ENCODE data around the gene MCF2L. TPM values are rescaled to one million over a fixed set of nuclear protein-coding genes. Genes with fewer than 3 reads are reported as not detected.

MCF2L gene
- total RNA-seq, 2 experiments from 2014 or later = 2.8 to 16.4 TPM

- H3K4me3 ChIP-seq (ENCODE audit: low read depth, low read length, poor library complexity, severe bottlenecking) = no peak overlapping the region
- no peak overlapping the region for H3K27ac ChIP-seq (ENCODE audit: low read depth, low read length, poor library complexity, severe bottlenecking)
- intact Hi-C loops (cut with micrococcal nuclease; ENCODE audit: unreplicated experiment) = no loop called here
- H3K4me2 ChIP-seq (ENCODE audit: low read length) = no peak overlapping the region
- no peak for DNase-seq (ENCODE audit: low spot score)
- no peaks in the 10 kb centered on the region for H3K36me3 ChIP-seq (ENCODE audit: insufficient read depth, low read length)
- no peaks in the 10 kb centered on the region for H3K79me2 ChIP-seq (ENCODE audit: insufficient read depth, low read depth, low read length)
- no peaks in the 10 kb centered on the region for H3K9me2 ChIP-seq (ENCODE audit: insufficient read depth, low read length)
- CTCF ChIA-PET (ENCODE audit: unreplicated experiment) = no interaction called here
- TF ChIP-seq, protein P1, sequence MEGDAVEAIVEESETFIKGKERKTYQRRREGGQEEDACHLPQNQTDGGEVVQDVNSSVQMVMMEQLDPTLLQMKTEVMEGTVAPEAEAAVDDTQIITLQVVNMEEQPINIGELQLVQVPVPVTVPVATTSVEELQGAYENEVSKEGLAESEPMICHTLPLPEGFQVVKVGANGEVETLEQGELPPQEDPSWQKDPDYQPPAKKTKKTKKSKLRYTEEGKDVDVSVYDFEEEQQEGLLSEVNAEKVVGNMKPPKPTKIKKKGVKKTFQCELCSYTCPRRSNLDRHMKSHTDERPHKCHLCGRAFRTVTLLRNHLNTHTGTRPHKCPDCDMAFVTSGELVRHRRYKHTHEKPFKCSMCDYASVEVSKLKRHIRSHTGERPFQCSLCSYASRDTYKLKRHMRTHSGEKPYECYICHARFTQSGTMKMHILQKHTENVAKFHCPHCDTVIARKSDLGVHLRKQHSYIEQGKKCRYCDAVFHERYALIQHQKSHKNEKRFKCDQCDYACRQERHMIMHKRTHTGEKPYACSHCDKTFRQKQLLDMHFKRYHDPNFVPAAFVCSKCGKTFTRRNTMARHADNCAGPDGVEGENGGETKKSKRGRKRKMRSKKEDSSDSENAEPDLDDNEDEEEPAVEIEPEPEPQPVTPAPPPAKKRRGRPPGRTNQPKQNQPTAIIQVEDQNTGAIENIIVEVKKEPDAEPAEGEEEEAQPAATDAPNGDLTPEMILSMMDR (conservative IDR thresholded peaks at IDR 0.05; ENCODE audit: low read length) = no peak
- TF ChIP-seq EZH2phosphoT487 (IDR thresholded peaks at IDR 0.05; ENCODE audit: borderline replicate concordance, low read depth, low read length) = no peak
- H2AFZ ChIP-seq (ENCODE audit: low read length) = no peak overlapping the region
- H3K9me3 ChIP-seq (ENCODE audit: low read length) = no peaks in the 10 kb centered on the region
- BruUV-seq (replicated peaks) = no TSS peak
- no peaks in the 10 kb centered on the region for H4K20me1 ChIP-seq (ENCODE audit: insufficient read depth, low read length)
- POLR2A ChIA-PET = no interaction called here
- H3K4me1 ChIP-seq (ENCODE audit: insufficient read depth, low read length, poor library complexity, severe bottlenecking) = no peaks in the 10 kb centered on the region
Measured at GRCh38 chr13:112997188-112998130, 28.4 kb downstream of the MCF2L start.

DNA sequence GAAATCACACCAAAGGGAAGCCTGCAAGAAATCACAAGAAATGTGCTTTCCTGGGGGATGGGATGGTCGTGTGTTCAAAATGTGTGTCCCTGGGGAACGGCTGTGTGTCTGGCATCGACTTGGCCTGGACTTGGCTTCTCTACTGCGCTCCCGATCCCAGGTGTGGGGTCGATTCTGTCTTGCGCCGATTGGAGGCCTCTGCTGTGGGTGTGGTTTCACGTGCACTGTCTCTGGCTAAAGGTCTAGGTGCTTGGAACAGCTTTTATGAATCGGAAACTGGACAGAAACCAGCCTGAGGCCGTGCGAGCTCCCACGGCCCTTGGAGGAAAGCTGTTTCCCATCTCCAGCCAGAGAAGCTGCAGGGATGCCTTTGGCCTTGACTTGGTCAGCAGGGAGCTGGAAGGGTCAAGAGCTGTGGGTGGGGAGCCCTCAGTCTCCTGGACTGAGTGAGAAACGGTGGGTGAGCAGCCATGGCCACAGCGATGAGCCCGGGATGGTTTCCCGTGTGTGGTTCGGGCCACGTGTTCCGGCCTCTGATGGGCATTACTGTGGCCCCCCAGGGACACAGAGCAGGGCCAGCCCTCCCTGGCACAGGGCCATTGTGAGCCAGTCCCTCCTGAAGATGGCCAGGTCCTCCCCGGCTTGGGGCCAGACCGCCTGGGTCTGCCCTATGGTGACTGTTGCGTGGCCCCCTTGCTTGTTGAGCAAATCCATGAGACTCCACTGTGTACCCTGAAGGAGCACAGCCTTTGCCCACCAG lies 29.7 kb downstream of the MCF2L start:
- DNase-seq (ENCODE audit: low spot score) = no peak
- TF ChIP-seq, protein P1 (conservative IDR thresholded peaks at IDR 0.05; ENCODE audit: low read length) = no peak
- no peak for TF ChIP-seq EZH2phosphoT487 (IDR thresholded peaks at IDR 0.05; ENCODE audit: borderline replicate concordance, low read depth, low read length)
- Histone ChIP-seq H3K9me2 (ENCODE audit: insufficient read depth, low read length) (no peaks in the 10 kb centered on the region), H3K36me3 (ENCODE audit: insufficient read depth, low read length) (no peaks in the 10 kb centered on the region), H4K20me1 (ENCODE audit: insufficient read depth, low read length) (no peaks in the 10 kb centered on the region), H3K4me1 (ENCODE audit: insufficient read depth, low read length, poor library complexity, severe bottlenecking) (no peaks in the 10 kb centered on the region), H3K4me3 (ENCODE audit: low read depth, low read length, poor library complexity, severe bottlenecking) (no peak overlapping the region), H3K9me3 (ENCODE audit: low read length) (no peaks in the 10 kb centered on the region), H2AFZ (ENCODE audit: low read length) (no peak overlapping the region), H3K27ac (ENCODE audit: low read depth, low read length, poor library complexity, severe bottlenecking) (no peak overlapping the region), H3K4me2 (ENCODE audit: low read length) (no peak overlapping the region), H3K79me2 (ENCODE audit: insufficient read depth, low read depth, low read length) (no peaks in the 10 kb centered on the region)
- intact Hi-C loops (cut with micrococcal nuclease; ENCODE audit: unreplicated experiment) = no loop called here
- BruUV-seq (replicated peaks) = no TSS peak
- CTCF ChIA-PET (ENCODE audit: unreplicated experiment) = no interaction called here
- POLR2A ChIA-PET = no interaction called here

Measured in OCI-LY7 (cell line).